Endothelial cell of umbilical vein (primary cell): Measurements from ENCODE around the gene KCNC1. TPM values are rescaled to one million over a fixed set of nuclear protein-coding genes. Genes with fewer than 3 reads are reported as not detected.

Source experiments
- BruUV-seq: library from RNA; stranded (reverse); fragments of 400-500 nt; replicated peaks from 2 replicates; lab custom pipeline; 2021; lab: Mats Ljungman, UMichigan
- CTCF ChIA-PET: fragments of 300-600, 350-600 bp; sonication (Branson Sonifier 250); formaldehyde crosslinking; loops from one replicate; lab custom pipeline; 2021; ENCODE audit warnings: antibody characterized with exemption, inconsistent platforms; lab: Charles Lee
- POLR2A ChIA-PET: fragments of 300-600, 350-600 bp; sonication (Branson Sonifier 250); formaldehyde crosslinking; loops from one replicate; lab custom pipeline; 2021; ENCODE audit warnings: antibody characterized with exemption, inconsistent platforms; lab: Charles Lee
- DNase-seq: peaks from one replicate; pipeline ENCODE4 v3.0.0-alpha.2; 2011; ENCODE audit warnings: low read depth, low spot score
- FAIRE-seq: peaks from 2 replicates; lab custom pipeline; 2011; peaks lifted over from hg19 to GRCh38; lab: Jason Lieb, UNC
- H2AFZ ChIP-seq: 2 replicates; pipeline ENCODE4 v1.6.0; 2012; ENCODE audit warnings: low read depth, low read length, control low read depth, inconsistent platforms
- H3K27ac ChIP-seq: 2 replicates; pipeline ENCODE4 v1.5.1; 2011; ENCODE audit warnings: low read depth, mild to moderate bottlenecking, control low read depth, low read length, moderate library complexity; ENCODE audit not compliant: insufficient read depth
- H3K27me3 ChIP-seq, 2 experiments: 2 replicates each; pipeline versions ENCODE4 v1.6.0 to v1.6.1; 2011; ENCODE audit warnings: low read length in 2 of 2, mixed read lengths in 1 of 2; ENCODE audit not compliant: control insufficient read depth in 2 of 2, insufficient read depth in 2 of 2
- H3K36me3 ChIP-seq, 2 experiments: 2 replicates in 1 of 2; 3 replicates in 1 of 2; pipeline ENCODE4 v1.5.1; 2011; ENCODE audit warnings: low read length in 2 of 2, mild to moderate bottlenecking in 1 of 2, moderate library complexity in 1 of 2; ENCODE audit not compliant: control insufficient read depth in 2 of 2, insufficient read depth in 2 of 2; ENCODE audit errors: extremely low read depth in 1 of 2
- H3K4me1 ChIP-seq: 3 replicates; pipeline ENCODE4 v1.5.1; 2011; ENCODE audit warnings: mild to moderate bottlenecking, low read length; ENCODE audit not compliant: control insufficient read depth, insufficient read depth; ENCODE audit errors: extremely low read depth
- H3K4me2 ChIP-seq: 2 replicates; pipeline ENCODE4 v1.6.1; 2011; ENCODE audit warnings: low read length, control low read depth, mixed read lengths; ENCODE audit not compliant: insufficient read depth
- H3K4me3 ChIP-seq, 3 experiments: fragments of 200-600 bp in 1 of 3; sonication (generic), shearing (Covaris generic) in 1 of 3; replicated peaks in 1 of 3; 2 replicates each; pipeline ENCODE4 v1.5.1; 2011 to 2016; ENCODE audit warnings: control low read depth in 3 of 3, low read length in 3 of 3, mild to moderate bottlenecking in 2 of 3, inconsistent platforms in 1 of 3, low read depth in 1 of 3, moderate library complexity in 1 of 3; ENCODE audit not compliant: insufficient read depth in 1 of 3
- H3K79me2 ChIP-seq: 2 replicates; pipeline ENCODE4 v1.6.0; 2012; ENCODE audit warnings: low read length, inconsistent platforms; ENCODE audit not compliant: control insufficient read depth, insufficient read depth
- H3K9ac ChIP-seq: replicated peaks from 2 replicates; pipeline ENCODE3; 2011; ENCODE audit warnings: low read length, control low read depth; ENCODE audit not compliant: insufficient read depth; ENCODE audit errors: extremely low read depth
- H3K9me1 ChIP-seq: replicated peaks from 3 replicates; pipeline ENCODE4 v1.6.0; 2011; ENCODE audit warnings: mild to moderate bottlenecking, low read length; ENCODE audit not compliant: control insufficient read depth, insufficient read depth; ENCODE audit errors: extremely low read depth
- H3K9me3 ChIP-seq: replicated peaks from 2 replicates; pipeline ENCODE4 v1.5.1; 2012; ENCODE audit warnings: low read length, inconsistent platforms; ENCODE audit not compliant: control insufficient read depth, insufficient read depth
- H4K20me1 ChIP-seq: replicated peaks from 2 replicates; pipeline ENCODE3; 2011; ENCODE audit warnings: mild to moderate bottlenecking, low read length; ENCODE audit not compliant: control insufficient read depth, insufficient read depth; ENCODE audit errors: extremely low read depth
- EZH2 ChIP-seq: IDR thresholded peaks from 2 replicates; pipeline ENCODE4 v1.6.1; 2012; ENCODE audit warnings: borderline replicate concordance, low read depth, mild to moderate bottlenecking, moderate library complexity, low read length, inconsistent platforms; ENCODE audit not compliant: severe bottlenecking
- FOS ChIP-seq: IDR thresholded peaks from 2 replicates; pipeline ENCODE4 v1.6.1; 2011; ENCODE audit warnings: mild to moderate bottlenecking, low read length, moderate library complexity, borderline replicate concordance; ENCODE audit not compliant: insufficient read depth
- GATA2 ChIP-seq: IDR thresholded peaks from 2 replicates; pipeline ENCODE4 v1.7.0; 2011; ENCODE audit warnings: low read depth, mild to moderate bottlenecking, moderate library complexity, mixed read lengths, low read length; ENCODE audit not compliant: insufficient read length, insufficient read depth
- JUN ChIP-seq: IDR thresholded peaks from 2 replicates; pipeline ENCODE4 v1.6.1; 2011; ENCODE audit warnings: borderline replicate concordance, low read depth; ENCODE audit not compliant: insufficient read length, insufficient read depth
- MYC ChIP-seq: IDR thresholded peaks from one replicate; pipeline ENCODE4 v1.6.1; 2011; ENCODE audit warnings: mild to moderate bottlenecking, low read depth, low read length
- POLR2A ChIP-seq: IDR thresholded peaks from 2 replicates; pipeline ENCODE4 v1.6.1; 2012; ENCODE audit warnings: low read depth, mild to moderate bottlenecking, control low read depth, low read length
- POLR2AphosphoS5 ChIP-seq: IDR thresholded peaks from 2 replicates; pipeline ENCODE4 v1.6.1; 2012; ENCODE audit warnings: low read depth, mild to moderate bottlenecking, control low read depth, low read length, moderate library complexity; ENCODE audit not compliant: insufficient read depth
- dilution Hi-C: fragments of 300-500 bp; cut with MboI; formaldehyde crosslinking; loops from one replicate; pipeline ENCODE4 v1.15.0; 2019; ENCODE audit warnings: low sequenced_read_pairs; ENCODE audit not compliant: extremely low pct_ligation_motif_present
- intact Hi-C: fragments of 100-400 bp; cut with micrococcal nuclease; formaldehyde crosslinking; loops from one replicate; pipeline ENCODE4 v1.10.0; 2022
- polyA plus RNA-seq, 4 experiments: library from polyadenylated mRNA; depleted of rRNA in 3 of 4; stranded (reverse) in 3 of 4; unstranded in 1 of 4; fragments of >200 nt; gene quantifications; 2 replicates each; pipeline versions ENCODE4 v1.2.1 to v1.2.3, GENCODE V29; 2011 to 2012; ENCODE audit warnings: missing spikeins in 1 of 4
- total RNA-seq: library from RNA; stranded (reverse); gene quantifications from 2 replicates; pipeline ENCODE4 v1.2.3, GENCODE V29; 2021
- TF ChIP-seq, protein P1 (sequence below), 2 donors: IDR thresholded peaks; 1 replicate in 1 of 2; 2 replicates in 1 of 2; pipeline ENCODE4 v1.5.1; 2011; ENCODE audit warnings: low read length in 2 of 2, mild to moderate bottlenecking in 2 of 2, moderate library complexity in 2 of 2, control low read depth in 1 of 2, inconsistent platforms in 1 of 2, low read depth in 1 of 2; ENCODE audit not compliant: insufficient read depth in 1 of 2; ENCODE audit errors: extremely low read depth in 1 of 2
- TF ChIP-seq, protein P2 (sequence below): IDR thresholded peaks from 2 replicates; pipeline ENCODE4 v1.6.1; 2011; ENCODE audit not compliant: insufficient read depth, insufficient read length

The KCNC1 gene
- total and polyA plus RNA-seq, 2 donors (not counting 3 experiments of a cell fraction or from before 2014, with no cell fraction given), result not detected

DNA sequence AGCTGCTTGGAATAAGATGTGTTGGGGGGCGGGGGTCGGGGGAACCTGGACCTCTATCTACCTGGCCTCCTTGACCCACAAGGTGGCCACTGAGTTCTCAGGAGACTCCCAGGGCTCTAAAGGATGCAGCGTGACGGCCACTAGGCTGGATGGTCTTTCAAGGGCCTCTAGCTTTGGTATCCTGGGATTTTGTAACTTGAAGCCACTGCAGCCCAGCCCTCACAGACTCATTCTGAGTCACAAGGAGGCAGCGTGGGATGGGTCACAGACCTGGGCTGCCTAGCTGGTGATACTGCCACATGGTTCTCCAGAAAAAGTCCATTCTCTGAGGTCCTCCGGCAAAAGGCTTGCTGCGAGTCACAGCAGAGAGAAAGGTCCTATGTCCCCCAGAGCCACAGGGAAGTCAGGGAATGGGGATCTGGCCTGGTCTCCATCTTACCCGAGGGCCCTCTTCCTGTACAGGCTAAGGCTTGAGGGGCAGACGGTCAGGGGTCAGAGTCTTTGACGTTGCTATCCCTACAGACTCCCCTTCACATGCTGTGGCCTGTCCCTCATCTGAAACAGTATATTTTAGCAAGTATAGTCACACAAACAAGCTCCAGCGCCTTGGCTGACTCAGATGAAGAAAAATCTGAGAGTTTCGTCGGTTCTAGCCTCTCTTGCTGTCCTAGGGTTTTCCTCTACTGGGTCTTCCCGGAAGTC is 52.4 kb downstream of the KCNC1 start:
- FAIRE-seq, result no peak
- no peak overlapping the region for H3K4me2 ChIP-seq
- no peaks in the 10 kb centered on the region for H3K4me1 ChIP-seq
- CTCF ChIA-PET, result interaction anchor here (1.0 kb wide), 2 partner anchors 16 to 192 kb away, joined by 3 read pairs; no protein-coding TSS in a partner anchor
- no peaks in the 10 kb centered on the region for H3K9me3 ChIP-seq
- no peak overlapping the region for H3K4me3 ChIP-seq
- POLR2A ChIA-PET, result no interaction called here
- H3K9ac ChIP-seq, result no peak overlapping the region
- no peaks in the 10 kb centered on the region for H3K9me1 ChIP-seq
- intact Hi-C loops, result no loop called here
- no peaks in the 10 kb centered on the region for H3K27me3 ChIP-seq
- no peaks in the 10 kb centered on the region for H3K36me3 ChIP-seq
- H4K20me1 ChIP-seq, result no peaks in the 10 kb centered on the region
- dilution Hi-C loops, result no loop called here
- TF ChIP-seq FOS, result no peak
- no peak for TF ChIP-seq POLR2A
- DNase-seq, result no peak
- no peak overlapping the region for H2AFZ ChIP-seq
- no peaks in the 10 kb centered on the region for H3K79me2 ChIP-seq
- no peak overlapping the region for H3K27ac ChIP-seq
- no TSS peak for BruUV-seq

DNA sequence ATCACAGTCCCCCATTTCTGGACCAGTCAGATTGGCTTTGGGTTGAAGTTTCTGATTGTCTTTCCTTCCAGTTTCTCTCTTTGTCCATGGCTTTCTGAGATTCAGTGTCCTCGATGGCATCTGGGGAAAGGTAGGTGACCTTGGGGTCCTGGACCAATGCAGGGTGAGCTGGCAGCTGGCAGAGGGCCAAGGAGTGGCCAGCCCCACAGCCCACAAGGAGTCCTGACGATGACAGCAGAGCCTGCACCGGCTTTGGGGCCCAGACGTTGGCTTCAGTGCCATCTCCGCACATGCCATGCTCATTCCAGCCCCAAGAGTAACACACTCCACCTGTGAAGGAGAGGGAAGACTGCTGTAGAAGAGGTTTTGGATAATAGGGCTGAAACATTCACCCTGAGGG is 53.5 kb downstream of the KCNC1 start:
- Histone ChIP-seq H3K9me1 (no peaks in the 10 kb centered on the region), H3K9me3 (no peaks in the 10 kb centered on the region), H3K79me2 (no peaks in the 10 kb centered on the region), H3K27me3 (no peaks in the 10 kb centered on the region), H3K9ac (no peak overlapping the region), H3K4me3 (no peak overlapping the region), H3K4me2 (no peak overlapping the region), H3K36me3 (no peaks in the 10 kb centered on the region), H3K27ac (no peak overlapping the region), H4K20me1 (no peaks in the 10 kb centered on the region), H3K4me1 (no peaks in the 10 kb centered on the region), H2AFZ (no peak overlapping the region)
- POLR2A ChIA-PET, result no interaction called here
- CTCF ChIA-PET, result no interaction called here
- no peak for FAIRE-seq
- dilution Hi-C loops, result no loop called here
- BruUV-seq, result no TSS peak
- intact Hi-C loops, result no loop called here
- TF ChIP-seq, protein P1, sequence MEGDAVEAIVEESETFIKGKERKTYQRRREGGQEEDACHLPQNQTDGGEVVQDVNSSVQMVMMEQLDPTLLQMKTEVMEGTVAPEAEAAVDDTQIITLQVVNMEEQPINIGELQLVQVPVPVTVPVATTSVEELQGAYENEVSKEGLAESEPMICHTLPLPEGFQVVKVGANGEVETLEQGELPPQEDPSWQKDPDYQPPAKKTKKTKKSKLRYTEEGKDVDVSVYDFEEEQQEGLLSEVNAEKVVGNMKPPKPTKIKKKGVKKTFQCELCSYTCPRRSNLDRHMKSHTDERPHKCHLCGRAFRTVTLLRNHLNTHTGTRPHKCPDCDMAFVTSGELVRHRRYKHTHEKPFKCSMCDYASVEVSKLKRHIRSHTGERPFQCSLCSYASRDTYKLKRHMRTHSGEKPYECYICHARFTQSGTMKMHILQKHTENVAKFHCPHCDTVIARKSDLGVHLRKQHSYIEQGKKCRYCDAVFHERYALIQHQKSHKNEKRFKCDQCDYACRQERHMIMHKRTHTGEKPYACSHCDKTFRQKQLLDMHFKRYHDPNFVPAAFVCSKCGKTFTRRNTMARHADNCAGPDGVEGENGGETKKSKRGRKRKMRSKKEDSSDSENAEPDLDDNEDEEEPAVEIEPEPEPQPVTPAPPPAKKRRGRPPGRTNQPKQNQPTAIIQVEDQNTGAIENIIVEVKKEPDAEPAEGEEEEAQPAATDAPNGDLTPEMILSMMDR (IDR thresholded peaks at IDR 0.05; ENCODE audit: extremely low read depth in 1 of 2, insufficient read depth in 1 of 2, low read depth in 1 of 2, low read length in 2 of 2), result no peak
- no peak for TF ChIP-seq JUN
- TF ChIP-seq POLR2AphosphoS5, result no peak
- TF ChIP-seq, protein P2, sequence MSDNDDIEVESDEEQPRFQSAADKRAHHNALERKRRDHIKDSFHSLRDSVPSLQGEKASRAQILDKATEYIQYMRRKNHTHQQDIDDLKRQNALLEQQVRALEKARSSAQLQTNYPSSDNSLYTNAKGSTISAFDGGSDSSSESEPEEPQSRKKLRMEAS, result no peak
- no peak for TF ChIP-seq GATA2
- TF ChIP-seq MYC, result no peak
- TF ChIP-seq POLR2A, result no peak
- TF ChIP-seq FOS, result no peak
- TF ChIP-seq EZH2, result no peak
- DNase-seq, result no peak
